KMS-11 (cell line): Measurements from ENCODE around the gene SARS1.

Experiments used
- H2AFZ ChIP-seq: fragments of 200-600 bp; sonication (generic); 2 replicates; pipeline ENCODE4 v1.6.1; 2016; ENCODE audit warnings: antibody characterized with exemption, mixed run types, low read depth
- H3K27ac ChIP-seq: fragments of 200-600 bp; sonication (generic); 2 replicates; pipeline ENCODE4 v1.6.1; 2016; ENCODE audit warnings: mild to moderate bottlenecking, mixed run types
- H3K27me3 ChIP-seq: fragments of 200-600 bp; sonication (generic); 2 replicates; pipeline ENCODE4 v1.6.1; 2017; ENCODE audit warnings: mild to moderate bottlenecking, low read depth, mixed run types, moderate library complexity; ENCODE audit not compliant: insufficient read depth
- H3K36me3 ChIP-seq: fragments of 200-600 bp; sonication (generic); 2 replicates; pipeline ENCODE4 v1.6.1; 2017; ENCODE audit warnings: mild to moderate bottlenecking, mixed run types; ENCODE audit not compliant: insufficient read depth
- H3K4me1 ChIP-seq: fragments of 200-600 bp; sonication (generic); 2 replicates; pipeline ENCODE4 v1.6.1; 2016; ENCODE audit warnings: mild to moderate bottlenecking, low read depth, mixed run types; ENCODE audit not compliant: poor library complexity, severe bottlenecking
- H3K4me2 ChIP-seq: fragments of 200-600 bp; sonication (generic); 2 replicates; pipeline ENCODE4 v1.7.0; 2016; ENCODE audit warnings: mild to moderate bottlenecking, mixed run types
- H3K4me3 ChIP-seq: fragments of 200-600 bp; sonication (generic); IDR thresholded peaks from 2 replicates; pipeline ENCODE4 v1.6.1; 2017; ENCODE audit warnings: low read depth, low read length, mixed read lengths; ENCODE audit not compliant: insufficient read depth
- H3K79me2 ChIP-seq: fragments of 200-600 bp; sonication (generic); 2 replicates; pipeline ENCODE4 v1.6.1; 2016; ENCODE audit warnings: low read depth, mixed run types; ENCODE audit not compliant: insufficient read depth
- H3K9ac ChIP-seq: fragments of 200-600 bp; sonication (generic); 2 replicates; pipeline ENCODE4 v1.6.1; 2016; ENCODE audit warnings: mild to moderate bottlenecking, mixed run types
- H4K20me1 ChIP-seq: fragments of 200-600 bp; sonication (generic); 2 replicates; pipeline ENCODE4 v1.6.1; 2016; ENCODE audit warnings: mild to moderate bottlenecking, mixed run types; ENCODE audit not compliant: insufficient read depth
- CTCF ChIP-seq: fragments of 200-600 bp; sonication (generic); conservative IDR thresholded peaks from 2 replicates; pipeline ENCODE4 v1.6.1; 2017; ENCODE audit warnings: low read depth, mild to moderate bottlenecking, antibody characterized with exemption, low read length, moderate library complexity, mixed read lengths

The SARS1 gene

GRCh38 chr1:109252893-109253802 lies 39.4 kb downstream of the SARS1 start:
- Histone ChIP-seq H3K79me2 (no peaks in the 10 kb centered on the region), H3K4me1 (peaks cover 10% of the 10 kb centered on the region), H3K27me3 (no peaks in the 10 kb centered on the region), H3K4me2 (no peak overlapping the region), H2AFZ (no peak overlapping the region), H3K27ac (no peak overlapping the region), H3K4me3 (no peak overlapping the region), H3K9ac (no peak overlapping the region), H3K36me3 (no peaks in the 10 kb centered on the region), H4K20me1 (no peaks in the 10 kb centered on the region)
- no peak for TF ChIP-seq CTCF

- H3K36me3 ChIP-seq = no peaks in the 10 kb centered on the region
- no peak overlapping the region for H3K27ac ChIP-seq
Observed at GRCh38 chr1:109253803-109254620, 40.3 kb downstream of the SARS1 start.

GRCh38 chr1:109254621-109255096 lies 40.9 kb downstream of the SARS1 start:
- Histone ChIP-seq H3K4me3 (no peak overlapping the region), H4K20me1 (no peaks in the 10 kb centered on the region), H3K27me3 (no peaks in the 10 kb centered on the region), H3K27ac (no peak overlapping the region), H3K79me2 (no peaks in the 10 kb centered on the region), H2AFZ (no peak overlapping the region), H3K9ac (no peak overlapping the region), H3K36me3 (no peaks in the 10 kb centered on the region), H3K4me1 (peaks cover 4% of the 10 kb centered on the region), H3K4me2 (no peak overlapping the region)
- no peak for TF ChIP-seq CTCF

More at GRCh38 chr1:109253803-109254620, 40.3 kb downstream of the SARS1 start:
- Histone ChIP-seq H4K20me1 (no peaks in the 10 kb centered on the region), H2AFZ (no peak overlapping the region), H3K9ac (no peak overlapping the region), H3K4me2 (no peak overlapping the region), H3K79me2 (no peaks in the 10 kb centered on the region), H3K4me3 (no peak overlapping the region), H3K4me1 (peaks cover 7% of the 10 kb centered on the region), H3K27me3 (no peaks in the 10 kb centered on the region)
- no peak for TF ChIP-seq CTCF

GRCh38 chr1:109255097-109255651 lies 41.5 kb downstream of the SARS1 start:
- no peaks in the 10 kb centered on the region for H3K36me3 ChIP-seq
- H3K27ac ChIP-seq = no peak overlapping the region
- TF ChIP-seq CTCF = no peak
- no peaks in the 10 kb centered on the region for H4K20me1 ChIP-seq
- H2AFZ ChIP-seq = no peak overlapping the region
- no peak overlapping the region for H3K4me2 ChIP-seq
- no peak overlapping the region for H3K4me3 ChIP-seq
- no peaks in the 10 kb centered on the region for H3K27me3 ChIP-seq
- peaks cover 3% of the 10 kb centered on the region for H3K4me1 ChIP-seq
- no peaks in the 10 kb centered on the region for H3K79me2 ChIP-seq
- no peak overlapping the region for H3K9ac ChIP-seq
